HG03060 (cell line): ENCODE data around the gene AHNAK2.
"Not testable (repeated sequence)": the region's sequence is repeated elsewhere in the genome, so short reads cannot be mapped to it uniquely, and the experiment has no call there.

ENCODE experiments used
- ATAC-seq: cut with Tn5 transposase; IDR thresholded peaks from one replicate; pipeline ENCODE4 v1.9.1; 2021; ENCODE audit warnings: low read depth, moderate number of reproducible peaks; ENCODE audit not compliant: unreplicated experiment

The AHNAK2 gene

GRCh38 chr14:104930526-104931303 lies 47.5 kb downstream of the AHNAK2 start:
- no peak for ATAC-seq

- no peak for ATAC-seq
These were observed 48.6 kb downstream of the AHNAK2 start for GRCh38 chr14:104929268-104930230.

- ATAC-seq = no peak
These were observed 49.6 kb downstream of the AHNAK2 start for GRCh38 chr14:104928391-104929133.

- no peak for ATAC-seq
These were observed 50.3 kb downstream of the AHNAK2 start for GRCh38 chr14:104927901-104928300.

GRCh38 chr14:104927432-104927816 lies 50.8 kb downstream of the AHNAK2 start:
- no peak for ATAC-seq

GRCh38 chr14:104926619-104927431 lies 51.3 kb downstream of the AHNAK2 start:
- peak; percentile 66 for ATAC-seq

- ATAC-seq = no peak
These were observed 52.1 kb downstream of the AHNAK2 start for GRCh38 chr14:104925855-104926609.

GRCh38 chr14:104925214-104925854 lies 52.8 kb downstream of the AHNAK2 start:
- ATAC-seq = no peak

- ATAC-seq = no peak
These were observed 53.6 kb downstream of the AHNAK2 start, which contains the start of gene PLD4 for GRCh38 chr14:104924421-104925213. Gene PLD4, plus strand, starts transcription at chr14:104924879. Its CDS starts 2,262 bp downstream, at chr14:104927141.

GRCh38 chr14:104923640-104924420 lies 54.3 kb downstream of the AHNAK2 start:
- ATAC-seq = no peak

GRCh38 chr14:104919993-104920315 lies 58.2 kb downstream of the AHNAK2 start:
- no peak for ATAC-seq

GRCh38 chr14:104919152-104919992 lies 58.8 kb downstream of the AHNAK2 start:
- not testable (repeated sequence) for ATAC-seq

GRCh38 chr14:104917993-104918392 lies 60.2 kb downstream of the AHNAK2 start:
- ATAC-seq = no peak

GRCh38 chr14:104917116-104917515 lies 61.1 kb downstream of the AHNAK2 start:
- ATAC-seq = no peak

- ATAC-seq = no peak
These were observed 64.7 kb downstream of the AHNAK2 start for GRCh38 chr14:104913435-104913834.

- no peak for ATAC-seq
These were observed 66.1 kb downstream of the AHNAK2 start for GRCh38 chr14:104912053-104912452.
